ENCODE results near the gene DMRTB1.

- TF ChIP-seq ZNF274 (IDR thresholded peaks at IDR 0.05; ENCODE audit: low read depth, low read length) (no peak), YY1 (IDR thresholded peaks at IDR 0.05; ENCODE audit: insufficient read depth, insufficient read length) (no peak)
These were observed 44.4 kb downstream of the DMRTB1 start for GRCh38 chr1:53503433-53504217.
